Measurements from ENCODE around the gene PSPH. TPM values are rescaled to one million over a fixed set of nuclear protein-coding genes. Genes with fewer than 3 reads are reported as not detected.

PSPH gene
- total RNA-seq, 1 experiment from 2014 or later = 52.1 TPM

DNA sequence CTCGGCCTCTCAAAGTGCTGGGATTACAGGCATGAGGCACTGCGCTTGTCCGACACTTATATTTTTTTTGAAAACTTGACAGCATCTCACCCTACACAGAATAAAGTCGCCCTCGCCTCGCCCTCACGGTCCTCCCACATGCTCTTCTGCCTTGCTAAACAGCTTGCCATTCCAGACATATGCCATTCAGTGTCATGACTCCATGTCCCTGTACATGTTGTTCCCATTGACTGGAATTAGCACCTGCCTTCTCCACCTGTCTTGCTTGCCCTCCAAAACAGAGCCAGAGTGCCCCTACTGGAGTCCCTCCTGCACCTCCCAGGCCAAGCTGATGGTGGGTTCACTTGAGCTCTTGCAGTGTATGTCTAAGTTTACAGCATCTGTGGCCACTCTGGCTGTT lies 80.7 kb downstream of the PSPH start:
- Histone ChIP-seq H3K14ac (ENCODE audit: insufficient read depth, low read length) (no peak overlapping the region), H2BK15ac (ENCODE audit: low read depth, low read length) (no peak overlapping the region), H3K79me1 (ENCODE audit: insufficient read depth, low read depth, low read length, poor library complexity, severe bottlenecking) (peaks cover 2% of the 10 kb centered on the region), H3K79me2 (ENCODE audit: insufficient read depth, low read length) (no peaks in the 10 kb centered on the region; the same call in 1 of the 2 replicates), H3K23me2 (ENCODE audit: insufficient read length, low read depth, low read length, poor library complexity, severe bottlenecking) (no peaks in the 10 kb centered on the region), H3K4me2 (ENCODE audit: insufficient read depth, insufficient read length, low read length) (no peak overlapping the region), H3K18ac (ENCODE audit: insufficient read length, low read depth, low read length) (no peak overlapping the region), H3K4ac (ENCODE audit: low read depth, low read length) (no peak overlapping the region), H2BK12ac (ENCODE audit: insufficient read length, low read depth, low read length) (no peak overlapping the region), H3K23ac (ENCODE audit: insufficient read length, low read depth, low read length) (no peak overlapping the region), H3K4me1 (ENCODE audit: insufficient read depth, low read length) (no peaks in the 10 kb centered on the region), H3K9me3 (ENCODE audit: control insufficient read depth, low read depth, low read length) (no peaks in the 10 kb centered on the region), H4K8ac (replicated peaks; ENCODE audit: insufficient read length, low read depth, low read length) (no peak overlapping the region), H4K20me1 (ENCODE audit: control insufficient read depth, insufficient read depth, insufficient read length) (no peaks in the 10 kb centered on the region), H3K56ac (ENCODE audit: insufficient read length, low read depth, low read length) (no peak overlapping the region), H4K5ac (ENCODE audit: insufficient read length, low read depth, low read length) (no peak overlapping the region), H2BK20ac (ENCODE audit: low read depth, low read length, poor library complexity, severe bottlenecking) (no peak overlapping the region), H2AK5ac (ENCODE audit: insufficient read length, low read length) (no peak overlapping the region), H2BK5ac (ENCODE audit: insufficient read length, low read length) (no peak overlapping the region), H3K27ac (ENCODE audit: insufficient read length, low read depth, low read length) (no peak overlapping the region), H3T11ph (ENCODE audit: low read length) (no peak overlapping the region), H4K91ac (ENCODE audit: insufficient read length, low read depth, low read length) (no peak overlapping the region), H2AFZ (ENCODE audit: low read length) (no peak overlapping the region), H3K9ac (ENCODE audit: extremely low read depth, insufficient read length, low read length) (no peak overlapping the region), H2BK120ac (ENCODE audit: low read depth, low read length, poor library complexity, severe bottlenecking) (no peak overlapping the region), H3K27me3 (ENCODE audit: insufficient read depth, low read length) (no peaks in the 10 kb centered on the region)
- Mint-ChIP-seq H3K27me3 (ENCODE audit: low read depth) (no peaks in the 10 kb centered on the region), H3K27ac (no peak overlapping the region), H3K4me1 (peaks cover 15 to 16% of the 10 kb centered on the region in 2 experiments), H3K9me3 (no peaks in the 10 kb centered on the region), H3K36me3 (ENCODE audit: insufficient read depth in 1 of 3, low read depth in 3 of 3) (peaks cover 4 to 26% (median 18%) of the 10 kb centered on the region in 3 experiments; a peak in 6 of 7 replicates), H3K4me3 (no peak overlapping the region)
- no CpG with 5 or more reads among the region's 7 CpGs for WGBS (ENCODE audit: extremely low coverage, insufficient read length, low lambda C conversion rate)
- TF ChIP-seq, protein P1, sequence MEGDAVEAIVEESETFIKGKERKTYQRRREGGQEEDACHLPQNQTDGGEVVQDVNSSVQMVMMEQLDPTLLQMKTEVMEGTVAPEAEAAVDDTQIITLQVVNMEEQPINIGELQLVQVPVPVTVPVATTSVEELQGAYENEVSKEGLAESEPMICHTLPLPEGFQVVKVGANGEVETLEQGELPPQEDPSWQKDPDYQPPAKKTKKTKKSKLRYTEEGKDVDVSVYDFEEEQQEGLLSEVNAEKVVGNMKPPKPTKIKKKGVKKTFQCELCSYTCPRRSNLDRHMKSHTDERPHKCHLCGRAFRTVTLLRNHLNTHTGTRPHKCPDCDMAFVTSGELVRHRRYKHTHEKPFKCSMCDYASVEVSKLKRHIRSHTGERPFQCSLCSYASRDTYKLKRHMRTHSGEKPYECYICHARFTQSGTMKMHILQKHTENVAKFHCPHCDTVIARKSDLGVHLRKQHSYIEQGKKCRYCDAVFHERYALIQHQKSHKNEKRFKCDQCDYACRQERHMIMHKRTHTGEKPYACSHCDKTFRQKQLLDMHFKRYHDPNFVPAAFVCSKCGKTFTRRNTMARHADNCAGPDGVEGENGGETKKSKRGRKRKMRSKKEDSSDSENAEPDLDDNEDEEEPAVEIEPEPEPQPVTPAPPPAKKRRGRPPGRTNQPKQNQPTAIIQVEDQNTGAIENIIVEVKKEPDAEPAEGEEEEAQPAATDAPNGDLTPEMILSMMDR (conservative IDR thresholded peaks at IDR 0.05) = no peak
- DNase-seq = no peak
